Measurements from ENCODE around the gene SLAMF1.
"Not testable (repeated sequence)": the region's sequence is repeated elsewhere in the genome, so short reads cannot be mapped to it uniquely, and the experiment has no call there.

Gene SLAMF1

DNA sequence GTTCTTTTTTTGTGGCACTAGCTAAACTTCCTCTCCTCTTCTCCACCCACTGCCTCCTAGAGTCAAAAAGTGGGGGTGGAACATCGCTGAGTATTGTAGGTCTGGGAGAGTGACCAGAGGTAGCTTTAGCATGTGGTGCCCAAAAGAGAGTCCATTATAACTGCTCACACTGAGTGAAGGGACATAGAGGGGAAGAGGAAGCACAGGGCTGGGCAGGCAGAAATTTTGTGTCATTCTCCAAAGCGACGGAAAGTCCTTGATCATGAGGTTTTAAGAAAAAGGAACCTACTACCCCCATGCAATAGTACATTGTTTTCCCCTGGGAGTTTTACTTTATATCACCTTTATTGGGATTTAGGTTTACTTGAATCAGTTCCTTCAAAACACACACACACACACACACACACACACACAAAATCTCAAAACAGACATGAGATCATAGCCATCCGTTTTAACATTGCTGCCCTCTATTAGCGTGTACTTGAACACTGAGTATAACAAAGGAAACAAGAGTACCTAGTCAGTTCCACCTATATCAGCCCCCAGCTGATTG is 71.7 kb downstream of the SLAMF1 start:
- Histone ChIP-seq H3K27me3 (ENCODE audit: control insufficient read depth in 1 of 2, insufficient read depth in 2 of 2, low read length in 2 of 2) (no peaks in the 10 kb centered on the region), H3K4me1 (ENCODE audit: control insufficient read depth, insufficient read depth, low read length) (no peaks in the 10 kb centered on the region), H3K4me3 (ENCODE audit: low read length in 2 of 2) (no peak overlapping the region), H3K36me3 (ENCODE audit: control insufficient read depth in 2 of 2, insufficient read depth in 2 of 2, low read length in 2 of 2) (no peaks in the 10 kb centered on the region), H3K27ac (ENCODE audit: low read length) (no peak overlapping the region), H3K9me3 (ENCODE audit: control insufficient read depth in 2 of 2, low read length in 2 of 2) (peaks cover 0 to 3% of the 10 kb centered on the region in 2 donors), H3K9ac (ENCODE audit: low read length in 2 of 2) (no peak overlapping the region)

DNA sequence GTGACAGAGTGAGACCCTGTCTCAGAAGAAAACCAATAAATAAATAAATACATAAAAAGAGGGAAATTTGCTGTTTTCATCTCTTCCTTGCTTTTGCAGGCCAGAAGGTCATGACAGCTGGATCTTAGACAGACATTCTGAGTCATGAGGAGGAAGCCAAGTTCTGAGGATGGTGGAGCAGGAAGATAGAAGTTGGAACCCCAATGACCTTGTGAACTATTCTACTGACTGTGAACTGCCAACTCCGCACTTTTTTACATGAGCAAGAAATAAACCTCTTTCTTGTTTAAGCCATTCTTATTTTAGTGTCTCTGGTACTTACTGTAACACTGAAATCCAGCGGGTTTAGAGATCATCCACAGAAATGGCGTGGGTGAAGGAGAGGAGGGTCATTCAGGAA is 76.0 kb downstream of the SLAMF1 start:
- H3K9me3 ChIP-seq (ENCODE audit: control insufficient read depth in 2 of 2, low read length in 2 of 2), result peaks cover 0 to 3% of the 10 kb centered on the region in 2 donors
- H3K4me1 ChIP-seq (ENCODE audit: control insufficient read depth, insufficient read depth, low read length), result no peaks in the 10 kb centered on the region
- H3K27ac ChIP-seq (ENCODE audit: low read length), result no peak overlapping the region
- H3K27me3 ChIP-seq (ENCODE audit: control insufficient read depth in 1 of 2, insufficient read depth in 2 of 2, low read length in 2 of 2), result no peaks in the 10 kb centered on the region
- H3K4me3 ChIP-seq (ENCODE audit: low read length in 2 of 2), result no peak overlapping the region
- H3K9ac ChIP-seq (ENCODE audit: low read length in 2 of 2), result no peak overlapping the region
- H3K36me3 ChIP-seq (ENCODE audit: control insufficient read depth in 2 of 2, insufficient read depth in 2 of 2, low read length in 2 of 2), result no peaks in the 10 kb centered on the region

DNA sequence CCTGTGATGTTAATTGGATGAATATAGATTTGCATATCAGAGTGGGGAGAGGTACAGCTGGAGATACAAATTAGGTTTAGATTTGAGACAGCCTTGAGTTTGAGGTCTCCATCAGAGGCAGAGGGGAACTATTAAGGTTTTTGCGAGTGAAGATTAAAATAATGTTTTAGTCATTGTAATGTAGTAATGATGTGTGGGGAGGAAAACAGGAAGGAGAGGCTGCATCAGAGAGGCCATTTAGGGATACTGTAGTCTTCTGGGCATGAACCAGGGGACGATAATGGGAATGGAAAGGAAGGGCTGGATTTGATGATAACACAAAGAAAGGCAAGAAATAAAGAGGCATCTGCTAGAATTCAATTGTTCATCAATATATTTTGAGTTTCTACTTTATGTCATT is 77.0 kb downstream of the SLAMF1 start:
- no peak overlapping the region for H3K27ac ChIP-seq (ENCODE audit: low read length)
- no peak overlapping the region for H3K4me3 ChIP-seq (ENCODE audit: low read length in 2 of 2)
- peaks cover 0 to 3% of the 10 kb centered on the region in 2 donors for H3K9me3 ChIP-seq (ENCODE audit: control insufficient read depth in 2 of 2, low read length in 2 of 2)
- H3K4me1 ChIP-seq (ENCODE audit: control insufficient read depth, insufficient read depth, low read length), result no peaks in the 10 kb centered on the region
- no peaks in the 10 kb centered on the region for H3K36me3 ChIP-seq (ENCODE audit: control insufficient read depth in 2 of 2, insufficient read depth in 2 of 2, low read length in 2 of 2)
- no peaks in the 10 kb centered on the region for H3K27me3 ChIP-seq (ENCODE audit: control insufficient read depth in 1 of 2, insufficient read depth in 2 of 2, low read length in 2 of 2)
- no peak overlapping the region for H3K9ac ChIP-seq (ENCODE audit: low read length in 2 of 2)

DNA sequence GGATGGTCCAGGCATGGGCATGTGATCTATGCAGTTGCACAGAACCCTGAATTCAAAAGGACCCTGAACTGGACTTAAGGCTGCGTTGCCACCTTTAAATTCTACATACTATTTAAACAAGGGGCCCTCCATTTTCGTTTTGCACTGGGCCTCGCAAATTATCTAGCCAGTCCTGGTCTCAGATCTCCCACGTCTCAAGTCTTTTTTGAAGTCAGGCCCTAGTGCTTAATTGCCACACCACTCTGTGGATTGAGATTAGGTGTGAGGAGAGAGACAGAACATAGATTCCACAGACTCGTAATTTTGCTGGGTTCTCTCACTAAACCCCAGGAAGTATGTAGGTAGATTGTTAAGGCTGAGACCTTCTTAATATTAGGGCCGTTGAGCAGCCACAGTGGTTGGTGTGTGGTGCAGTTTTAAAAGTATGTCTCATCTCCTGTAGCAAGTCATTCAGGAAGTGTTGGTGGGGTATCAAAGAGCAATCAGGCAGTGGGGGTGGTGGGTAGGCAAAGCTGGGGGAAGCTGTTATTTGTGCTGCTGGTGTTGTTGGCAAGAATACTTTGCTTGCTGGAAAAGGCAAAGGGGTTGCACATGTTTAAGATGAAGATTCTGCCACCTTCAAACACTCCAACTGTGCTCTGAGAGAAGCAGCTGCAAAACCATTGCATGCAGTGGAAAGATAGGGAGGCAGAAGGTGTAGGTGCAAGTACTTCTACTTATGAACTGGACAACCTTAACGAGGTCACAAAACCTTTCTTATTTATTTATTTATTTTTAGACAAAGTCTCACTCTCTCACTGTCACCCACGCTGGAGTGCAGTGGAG is 78.8 kb downstream of the SLAMF1 start:
- H3K9ac ChIP-seq (ENCODE audit: low read length in 2 of 2), result no peak overlapping the region
- no peak overlapping the region for H3K27ac ChIP-seq (ENCODE audit: low read length)
- H3K9me3 ChIP-seq (ENCODE audit: control insufficient read depth in 2 of 2, low read length in 2 of 2), result peaks cover 0 to 3% of the 10 kb centered on the region in 2 donors
- H3K4me1 ChIP-seq (ENCODE audit: control insufficient read depth, insufficient read depth, low read length), result no peaks in the 10 kb centered on the region
- H3K4me3 ChIP-seq (ENCODE audit: low read length in 2 of 2), result no peak overlapping the region
- H3K36me3 ChIP-seq (ENCODE audit: control insufficient read depth in 2 of 2, insufficient read depth in 2 of 2, low read length in 2 of 2), result no peaks in the 10 kb centered on the region
- no peaks in the 10 kb centered on the region for H3K27me3 ChIP-seq (ENCODE audit: control insufficient read depth in 1 of 2, insufficient read depth in 2 of 2, low read length in 2 of 2)

DNA sequence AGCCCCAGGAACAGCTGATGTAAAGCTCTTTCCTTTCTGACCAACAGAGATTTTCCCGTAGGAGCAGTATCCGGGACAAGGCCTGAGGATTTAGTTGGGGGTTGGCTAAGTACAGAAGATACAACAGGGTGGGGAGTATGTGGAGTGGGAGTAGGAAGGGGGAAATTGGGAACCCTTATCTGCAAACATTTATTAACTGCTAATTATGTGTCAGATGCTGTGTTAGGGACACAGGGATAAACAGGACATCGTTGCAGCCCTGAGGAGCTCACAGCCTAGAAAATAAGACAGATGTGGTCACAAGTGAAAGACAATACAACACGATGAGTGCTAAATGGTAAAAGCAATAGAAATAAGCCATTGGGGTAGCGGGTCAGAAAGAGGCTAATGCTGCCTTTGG is 79.5 kb downstream of the SLAMF1 start:
- Histone ChIP-seq H3K36me3 (ENCODE audit: control insufficient read depth in 2 of 2, insufficient read depth in 2 of 2, low read length in 2 of 2) (no peaks in the 10 kb centered on the region), H3K9ac (ENCODE audit: low read length in 2 of 2) (no peak overlapping the region), H3K4me3 (ENCODE audit: low read length in 2 of 2) (no peak overlapping the region), H3K4me1 (ENCODE audit: control insufficient read depth, insufficient read depth, low read length) (no peaks in the 10 kb centered on the region), H3K27ac (ENCODE audit: low read length) (no peak overlapping the region), H3K27me3 (ENCODE audit: control insufficient read depth in 1 of 2, insufficient read depth in 2 of 2, low read length in 2 of 2) (no peaks in the 10 kb centered on the region), H3K9me3 (ENCODE audit: control insufficient read depth in 2 of 2, low read length in 2 of 2) (peaks cover 0 to 3% of the 10 kb centered on the region in 2 donors)

DNA sequence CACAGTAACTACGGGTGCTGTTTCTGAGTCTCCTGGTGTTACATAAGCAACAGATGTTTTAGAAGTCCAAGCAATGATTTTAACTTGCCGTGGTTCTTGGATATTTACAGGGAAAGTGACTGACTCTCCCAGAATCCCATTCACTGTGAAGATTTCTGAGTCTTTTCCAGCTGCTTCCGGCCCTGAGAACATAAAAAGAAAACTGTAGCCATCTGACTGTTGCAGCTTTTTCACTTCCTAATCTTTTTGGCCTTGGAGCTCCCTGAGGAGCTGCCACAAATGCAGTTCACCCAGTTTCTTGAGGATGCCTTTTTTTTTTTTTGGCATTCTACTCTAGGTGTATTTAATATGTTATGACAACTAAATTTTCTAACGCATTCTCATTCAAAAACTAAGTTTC is 81.3 kb downstream of the SLAMF1 start:
- Histone ChIP-seq H3K9ac (ENCODE audit: low read length in 2 of 2) (no peak overlapping the region), H3K4me1 (ENCODE audit: control insufficient read depth, insufficient read depth, low read length) (no peaks in the 10 kb centered on the region), H3K4me3 (ENCODE audit: low read length in 2 of 2) (no peak overlapping the region), H3K27ac (ENCODE audit: low read length) (no peak overlapping the region), H3K36me3 (ENCODE audit: control insufficient read depth in 2 of 2, insufficient read depth in 2 of 2, low read length in 2 of 2) (no peaks in the 10 kb centered on the region), H3K27me3 (ENCODE audit: control insufficient read depth in 1 of 2, insufficient read depth in 2 of 2, low read length in 2 of 2) (no peaks in the 10 kb centered on the region), H3K9me3 (ENCODE audit: control insufficient read depth in 2 of 2, low read length in 2 of 2) (no peaks in the 10 kb centered on the region)

DNA sequence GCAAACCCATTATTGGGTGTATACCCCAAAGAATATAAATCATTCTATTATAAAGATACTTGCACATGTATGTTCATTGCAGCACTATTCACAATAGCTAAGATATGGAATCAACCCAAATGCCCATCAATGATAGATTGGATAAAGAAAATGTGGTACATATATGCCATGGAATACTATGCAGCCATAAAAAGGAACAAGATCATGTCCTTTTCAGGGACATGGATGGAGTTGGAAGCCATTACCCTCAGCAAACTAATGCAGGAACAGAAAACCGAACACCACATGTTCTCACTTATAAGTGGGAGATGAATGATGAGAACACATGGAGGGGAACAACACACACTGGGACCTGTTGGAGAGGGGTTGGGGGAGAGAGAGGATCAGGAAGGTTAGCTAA is 83.6 kb downstream of the SLAMF1 start:
- not testable (repeated sequence) for H3K4me3 ChIP-seq (ENCODE audit: low read length in 2 of 2); H3K4me1 ChIP-seq (ENCODE audit: control insufficient read depth, insufficient read depth, low read length)

DNA sequence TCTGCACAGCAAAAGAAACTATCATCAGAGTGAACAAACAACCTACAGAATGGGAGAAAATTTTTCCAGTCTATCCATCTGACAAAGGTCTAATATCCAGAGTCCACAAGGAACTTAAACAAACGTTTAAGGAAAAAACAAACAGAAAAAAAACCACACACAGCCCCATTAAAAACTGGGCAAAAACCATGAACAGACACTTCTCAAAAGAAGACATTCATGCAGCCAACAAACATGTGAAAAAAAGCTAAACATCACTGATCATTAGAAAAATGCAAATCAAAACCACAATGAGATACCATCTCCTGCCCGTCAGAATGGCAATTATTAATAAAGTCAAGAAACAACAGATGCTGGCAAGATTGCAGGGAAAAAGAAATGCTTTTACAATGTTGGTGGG is 84.1 kb downstream of the SLAMF1 start:
- not testable (repeated sequence) for H3K27ac ChIP-seq (ENCODE audit: low read length); H3K27me3 ChIP-seq (ENCODE audit: control insufficient read depth in 1 of 2, insufficient read depth in 2 of 2, low read length in 2 of 2); H3K9ac ChIP-seq (ENCODE audit: low read length in 2 of 2); H3K36me3 ChIP-seq (ENCODE audit: control insufficient read depth in 2 of 2, insufficient read depth in 2 of 2, low read length in 2 of 2); H3K4me1 ChIP-seq (ENCODE audit: control insufficient read depth, insufficient read depth, low read length); H3K9me3 ChIP-seq (ENCODE audit: control insufficient read depth in 2 of 2, low read length in 2 of 2); H3K4me3 ChIP-seq (ENCODE audit: low read length in 2 of 2)

More for the DNA sequence above, 83.6 kb downstream of the SLAMF1 start:
- H3K27ac ChIP-seq (ENCODE audit: low read length); H3K9ac ChIP-seq (ENCODE audit: low read length in 2 of 2); H3K27me3 ChIP-seq (ENCODE audit: control insufficient read depth in 1 of 2, insufficient read depth in 2 of 2, low read length in 2 of 2); H3K36me3 ChIP-seq (ENCODE audit: control insufficient read depth in 2 of 2, insufficient read depth in 2 of 2, low read length in 2 of 2); H3K9me3 ChIP-seq (ENCODE audit: control insufficient read depth in 2 of 2, low read length in 2 of 2): not testable (repeated sequence)

DNA sequence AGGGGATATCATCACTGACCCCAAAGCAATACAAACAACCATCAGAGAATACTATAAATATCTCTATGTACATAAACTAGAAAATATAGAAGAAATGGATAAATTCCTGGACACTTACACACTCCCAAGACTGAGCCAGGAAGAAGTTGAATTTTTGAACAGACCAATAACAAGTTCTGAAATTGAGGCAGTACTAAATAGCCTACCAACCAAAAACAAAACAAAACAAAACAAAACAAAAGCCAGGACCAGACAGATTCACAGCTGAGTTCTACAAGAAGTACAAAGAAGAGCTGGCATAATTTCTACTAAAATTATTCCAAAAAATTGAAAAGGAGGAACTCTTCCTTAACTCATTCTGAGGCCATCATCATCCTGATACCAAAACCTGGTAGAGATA is 86.0 kb downstream of the SLAMF1 start:
- H3K4me3 ChIP-seq (ENCODE audit: low read length in 2 of 2), result no peak overlapping the region

DNA sequence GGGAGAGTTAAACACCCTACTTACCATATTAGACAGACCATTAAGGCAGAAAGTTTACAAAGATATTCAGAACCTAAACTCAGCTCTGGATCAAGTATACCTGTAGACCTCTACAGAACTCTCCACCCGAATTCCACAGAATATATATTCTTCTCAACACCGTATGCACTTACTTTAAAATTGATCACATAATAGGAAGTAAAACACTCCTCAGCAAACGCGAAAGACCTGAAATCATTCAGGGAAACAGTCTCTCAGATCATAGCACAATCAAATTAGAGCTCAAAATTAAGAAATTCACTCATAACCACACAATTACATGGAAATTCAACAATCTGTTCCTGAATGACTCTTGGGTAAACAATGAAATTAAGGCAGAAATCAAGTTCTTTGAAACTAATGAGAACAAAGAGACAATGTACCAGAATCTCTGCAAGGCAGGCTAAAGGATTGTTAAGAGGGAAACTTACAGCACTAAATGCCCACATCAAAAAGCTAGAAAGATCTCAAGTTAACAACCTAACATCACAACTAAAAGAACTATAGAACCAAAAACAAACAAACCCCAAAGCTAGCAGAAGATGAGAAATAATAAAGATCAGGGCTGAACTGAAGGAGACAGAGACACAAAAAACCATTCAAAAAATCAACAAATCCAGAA is 86.7 kb downstream of the SLAMF1 start:
- Histone ChIP-seq H3K4me3 (ENCODE audit: low read length in 2 of 2) (no peak overlapping the region), H3K27me3 (ENCODE audit: control insufficient read depth in 1 of 2, insufficient read depth in 2 of 2, low read length in 2 of 2) (no peaks in the 10 kb centered on the region), H3K4me1 (ENCODE audit: control insufficient read depth, insufficient read depth, low read length) (no peaks in the 10 kb centered on the region), H3K27ac (ENCODE audit: low read length) (no peak overlapping the region), H3K36me3 (ENCODE audit: control insufficient read depth in 2 of 2, insufficient read depth in 2 of 2, low read length in 2 of 2) (no peaks in the 10 kb centered on the region), H3K9me3 (ENCODE audit: control insufficient read depth in 2 of 2, low read length in 2 of 2) (no peaks in the 10 kb centered on the region), H3K9ac (ENCODE audit: low read length in 2 of 2) (no peak overlapping the region)

More for the DNA sequence above, 86.0 kb downstream of the SLAMF1 start:
- H3K9me3 ChIP-seq (ENCODE audit: control insufficient read depth in 2 of 2, low read length in 2 of 2), result no peaks in the 10 kb centered on the region
- no peaks in the 10 kb centered on the region for H3K27me3 ChIP-seq (ENCODE audit: control insufficient read depth in 1 of 2, insufficient read depth in 2 of 2, low read length in 2 of 2)
- H3K4me1 ChIP-seq (ENCODE audit: control insufficient read depth, insufficient read depth, low read length), result no peaks in the 10 kb centered on the region
- no peak overlapping the region for H3K9ac ChIP-seq (ENCODE audit: low read length in 2 of 2)
- H3K27ac ChIP-seq (ENCODE audit: low read length), result no peak overlapping the region
- no peaks in the 10 kb centered on the region for H3K36me3 ChIP-seq (ENCODE audit: control insufficient read depth in 2 of 2, insufficient read depth in 2 of 2, low read length in 2 of 2)

DNA sequence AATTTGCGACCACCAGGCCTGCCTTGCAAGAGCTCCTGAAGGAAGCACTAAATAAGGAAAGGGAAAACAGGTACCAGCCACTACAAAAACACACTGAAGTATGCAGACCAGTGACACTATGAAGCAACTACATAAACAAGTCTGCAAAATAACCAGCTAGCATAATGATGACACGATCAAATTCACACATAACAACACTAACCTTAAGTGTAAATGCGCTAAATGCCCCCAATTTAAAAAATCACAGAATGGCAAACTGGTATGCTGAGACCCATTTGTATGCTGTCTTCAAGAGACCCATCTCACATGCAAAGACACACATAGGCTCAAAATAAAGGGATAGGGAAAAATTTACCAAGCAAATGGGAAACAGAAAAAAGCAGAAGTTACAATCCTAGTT is 87.4 kb downstream of the SLAMF1 start:
- H3K27me3 ChIP-seq (ENCODE audit: control insufficient read depth in 1 of 2, insufficient read depth in 2 of 2, low read length in 2 of 2); H3K4me1 ChIP-seq (ENCODE audit: control insufficient read depth, insufficient read depth, low read length); H3K4me3 ChIP-seq (ENCODE audit: low read length in 2 of 2); H3K36me3 ChIP-seq (ENCODE audit: control insufficient read depth in 2 of 2, insufficient read depth in 2 of 2, low read length in 2 of 2); H3K9me3 ChIP-seq (ENCODE audit: control insufficient read depth in 2 of 2, low read length in 2 of 2); H3K9ac ChIP-seq (ENCODE audit: low read length in 2 of 2); H3K27ac ChIP-seq (ENCODE audit: low read length): not testable (repeated sequence)
